GM21737 (cell line): ENCODE measurements around the gene OR51Q1.
A peak's percentile ranks its signal among the peaks of the same experiment; 100 is the strongest.

Experiments used
- ATAC-seq: cut with Tn5 transposase; IDR thresholded peaks from one replicate; pipeline ENCODE4 v1.9.1; 2021; ENCODE audit warnings: mild to moderate bottlenecking, moderate library complexity; ENCODE audit not compliant: unreplicated experiment

OR51Q1 gene

GRCh38 chr11:5421811-5422210 is at the start of gene OR51Q1:
OR51Q1 (plus strand) TSS chr11:5422111; CDS start chr11:5422201, 90 bp downstream.
- ATAC-seq: no peak

- peak; percentile 80 for ATAC-seq
Measured at GRCh38 chr11:5380740-5381342, 41.1 kb upstream of the OR51Q1 start.

- no peak for ATAC-seq
Measured at GRCh38 chr11:5383576-5383975, 38.3 kb upstream of the OR51Q1 start, which contains the start of gene OR51M1. OR51M1 (plus strand) TSS chr11:5383812; CDS start chr11:5389399, 5,587 bp downstream.

GRCh38 chr11:5384335-5384734 is 37.6 kb upstream of the OR51Q1 start:
- ATAC-seq: no peak

- no peak for ATAC-seq
Measured at GRCh38 chr11:5390210-5390609, 31.7 kb upstream of the OR51Q1 start.

- ATAC-seq: no peak
Measured at GRCh38 chr11:5394091-5394490, 27.8 kb upstream of the OR51Q1 start.

GRCh38 chr11:5398936-5399335 is 23.0 kb upstream of the OR51Q1 start:
- ATAC-seq: no peak

GRCh38 chr11:5405173-5405572 is 16.7 kb upstream of the OR51Q1 start:
- ATAC-seq: no peak

GRCh38 chr11:5420993-5421392 is 918 bp upstream of the OR51Q1 start:
- ATAC-seq: no peak

GRCh38 chr11:5423131-5423530 is 1.2 kb downstream of the OR51Q1 start:
- no peak for ATAC-seq

- ATAC-seq: no peak
Measured at GRCh38 chr11:5441414-5441813, 19.5 kb downstream of the OR51Q1 start, which contains the start of gene OR51I1. OR51I1 (minus strand) TSS chr11:5441514; CDS start chr11:5441514, 0 bp downstream.

- no peak for ATAC-seq
Measured at GRCh38 chr11:5443835-5444393, 22.0 kb downstream of the OR51Q1 start.

- ATAC-seq: no peak
Measured at GRCh38 chr11:5449023-5449422, 27.1 kb downstream of the OR51Q1 start, which contains the start of gene OR51I2. OR51I2 (plus strand) TSS chr11:5449323; CDS start chr11:5453489, 4,166 bp downstream.

- no peak for ATAC-seq
Measured at GRCh38 chr11:5449432-5449831, 27.5 kb downstream of the OR51Q1 start.

- ATAC-seq: no peak
Measured at GRCh38 chr11:5460983-5461621, 39.2 kb downstream of the OR51Q1 start.

GRCh38 chr11:5467527-5467926 is 45.6 kb downstream of the OR51Q1 start:
- ATAC-seq: no peak
